ENCODE data around the gene SQSTM1. TPM values are rescaled to one million over a fixed set of nuclear protein-coding genes. Genes with fewer than 3 reads are reported as not detected.

The SQSTM1 gene
- total and polyA plus RNA-seq, 9 of the 15 experiments (the other 6 are each of a cell fraction or from before 2014, with no cell fraction given), result 5.6 to 148 (median 64.0) TPM

- CTCF ChIA-PET (ENCODE audit: low intra/inter-chr PET ratio), result no interaction called here
- no peaks in the 10 kb centered on the region for H4K20me1 ChIP-seq (replicated peaks; ENCODE audit: control insufficient read depth, insufficient read depth, low read length)
- TF ChIP-seq BRCA1 (IDR thresholded peaks at IDR 0.05) (no peak), BRCA1 (CRISPR knock-in tag; IDR thresholded peaks at IDR 0.05) (no peak)
- 96% methylated on average over 9 of the region's 9 CpGs for WGBS (ENCODE audit: insufficient coverage, low coverage, missing lambda C conversion rate)
- H3K4me1 ChIP-seq (replicated peaks in 1 of 2; ENCODE audit: control insufficient read depth in 2 of 2, insufficient read depth in 2 of 2, low read length in 2 of 2), result peaks cover 4 to 34% of the 10 kb centered on the region in 2 experiments; a peak in 3 of 5 replicates
- POLR2A ChIA-PET, result interaction anchor here (0.6 to 1.3 kb wide), 2 partner anchors 19 to 42 kb away, joined by 3 to 4 read pairs; partner anchors contain the start of gene SQSTM1
- no peak for DNase-seq (ENCODE audit: extremely low read depth in 1 of 4, low spot score in 3 of 4)
- no peak for FAIRE-seq
- H3K9ac ChIP-seq (ENCODE audit: insufficient read depth in 1 of 2, low read depth in 2 of 2, low read length in 2 of 2), result no peak overlapping the region
- ATAC-seq, result no peak
- no peak overlapping the region for H3K4me3 ChIP-seq
- H3K79me2 ChIP-seq (ENCODE audit: control insufficient read depth, insufficient read depth, low read length), result peaks cover 8% of the 10 kb centered on the region; the same call in 2 of the 3 replicates
- peaks cover 2% of the 10 kb centered on the region for H3K9me1 ChIP-seq (ENCODE audit: control insufficient read depth, insufficient read depth, low read length)
- H3K27ac ChIP-seq (ENCODE audit: extremely low read depth, low read depth, low read length), result no peak overlapping the region
- no peak overlapping the region for H3K4me2 ChIP-seq (ENCODE audit: insufficient read depth, low read length)
- no peak overlapping the region for H2AFZ ChIP-seq (ENCODE audit: low read depth, low read length)
- in situ Hi-C loops (cut with MboI) (no loop called here), intact Hi-C loops (cut with micrococcal nuclease) (no loop called here)
- H3K27me3 ChIP-seq (ENCODE audit: control insufficient read depth in 2 of 2, insufficient read depth in 2 of 2, low read length in 2 of 2), result no peaks in the 10 kb centered on the region
- H3K9me3 ChIP-seq (replicated peaks; ENCODE audit: control insufficient read depth, insufficient read depth, low read depth, low read length), result no peaks in the 10 kb centered on the region
- no TSS peak for BruUV-seq (replicated peaks)
- peaks cover 56% of the 10 kb centered on the region; the same call in 2 of the 3 replicates for H3K36me3 ChIP-seq (ENCODE audit: control insufficient read depth, insufficient read depth, low read length)
Measured at GRCh38 chr5:179862891-179863290, 42.2 kb downstream of the SQSTM1 start.

- no peak for ATAC-seq
- no peak overlapping the region for H2AFZ ChIP-seq (ENCODE audit: low read depth, low read length)
- H3K4me3 ChIP-seq, result no peak overlapping the region
- no peak overlapping the region for H3K4me2 ChIP-seq (ENCODE audit: insufficient read depth, low read length)
- peaks cover under 1% of the 10 kb centered on the region; the same call in 2 of the 3 replicates for H3K79me2 ChIP-seq (ENCODE audit: control insufficient read depth, insufficient read depth, low read length)
- TF ChIP-seq ELF4 (CRISPR knock-in tag; IDR thresholded peaks at IDR 0.05), result no peak
- TF ChIP-seq POLR2G (IDR thresholded peaks at IDR 0.05; ENCODE audit: low read depth, low read length), result 0 out of 2 replicates have a peak, but pooled peaks have one; percentile 28
- FAIRE-seq, result no peak
- no peaks in the 10 kb centered on the region for H4K20me1 ChIP-seq (replicated peaks; ENCODE audit: control insufficient read depth, insufficient read depth, low read length)
- ChIA-PET CTCF (ENCODE audit: low intra/inter-chr PET ratio) (no interaction called here), POLR2A (interaction anchor here (0.6 to 1.3 kb wide), 4 partner anchors 11 to 905 kb away, joined by 3 to 4 read pairs (median 3); partner anchors contain the start of gene SQSTM1)
- WGBS (ENCODE audit: insufficient coverage, low coverage, missing lambda C conversion rate), result 88% methylated on average over 21 of the region's 31 CpGs
- H3K9me3 ChIP-seq (replicated peaks; ENCODE audit: control insufficient read depth, insufficient read depth, low read depth, low read length), result no peaks in the 10 kb centered on the region
- peaks cover 2% of the 10 kb centered on the region for H3K9me1 ChIP-seq (ENCODE audit: control insufficient read depth, insufficient read depth, low read length)
- in situ Hi-C loops (cut with MboI) (no loop called here), intact Hi-C loops (cut with micrococcal nuclease) (no loop called here)
- no peak overlapping the region for H3K27ac ChIP-seq (ENCODE audit: extremely low read depth, low read depth, low read length)
- H3K36me3 ChIP-seq (ENCODE audit: control insufficient read depth, insufficient read depth, low read length), result peaks cover 56% of the 10 kb centered on the region; the same call in 2 of the 3 replicates
- H3K9ac ChIP-seq (ENCODE audit: insufficient read depth in 1 of 2, low read depth in 2 of 2, low read length in 2 of 2), result peak overlapping the region in 1 of 2 experiments; percentile 54; a peak in 1 of 4 replicates
- no TSS peak for BruUV-seq (replicated peaks)
- H3K27me3 ChIP-seq (ENCODE audit: control insufficient read depth in 2 of 2, insufficient read depth in 2 of 2, low read length in 2 of 2), result no peaks in the 10 kb centered on the region
- peaks cover 4 to 28% of the 10 kb centered on the region in 2 experiments; a peak in 3 of 5 replicates for H3K4me1 ChIP-seq (replicated peaks in 1 of 2; ENCODE audit: control insufficient read depth in 2 of 2, insufficient read depth in 2 of 2, low read length in 2 of 2)
- DNase-seq (ENCODE audit: extremely low read depth in 1 of 4, low spot score in 3 of 4), result no peak
Measured at GRCh38 chr5:179863449-179864085, 42.9 kb downstream of the SQSTM1 start.

Data from K562 (cell line).